MCF 10A (cell line): Measurements from ENCODE around the gene PIEZO1. TPM values are rescaled to one million over a fixed set of nuclear protein-coding genes. Genes with fewer than 3 reads are reported as not detected.
"Not testable (repeated sequence)": the region's sequence is repeated elsewhere in the genome, so short reads cannot be mapped to it uniquely, and the experiment has no call there.

Source experiments
- BruUV-seq: library from RNA; stranded (reverse); fragments of 400-500 nt; replicated peaks from 2 replicates; lab custom pipeline; 2021; lab: Mats Ljungman, UMichigan
- CTCF ChIA-PET: fragments of 300-600 bp; sonication (Branson Sonifier 250); formaldehyde crosslinking; extraction: SDS; loops from one replicate; lab custom pipeline; 2021; ENCODE audit warnings: antibody characterized with exemption, inconsistent platforms; lab: Yijun Ruan, JAX
- POLR2A ChIA-PET: fragments of 300-600, 350-650 bp; sonication (Branson Sonifier 250); formaldehyde crosslinking; extraction: SDS; loops from one replicate; lab custom pipeline; 2020; ENCODE audit warnings: antibody characterized with exemption, inconsistent platforms; lab: Yijun Ruan, JAX
- DNase-seq: peaks from one replicate; pipeline ENCODE4 v3.0.0-alpha.2; 2018; ENCODE audit not compliant: unreplicated experiment
- H3K27ac Mint-ChIP-seq: one replicate; pipeline ENCODE4 v1.8.0; 2022; ENCODE audit warnings: mild to moderate bottlenecking, low read depth, mixed read lengths; ENCODE audit not compliant: unreplicated experiment
- H3K27me3 Mint-ChIP-seq: one replicate; pipeline ENCODE4 v1.8.0; 2022; ENCODE audit warnings: mixed read lengths; ENCODE audit not compliant: insufficient read depth, unreplicated experiment
- H3K36me3 Mint-ChIP-seq: one replicate; pipeline ENCODE4 v1.8.0; 2022; ENCODE audit warnings: mild to moderate bottlenecking, moderate library complexity, mixed read lengths; ENCODE audit not compliant: insufficient read depth, unreplicated experiment
- H3K4me1 Mint-ChIP-seq: one replicate; pipeline ENCODE4 v1.8.0; 2022; ENCODE audit warnings: mixed read lengths; ENCODE audit not compliant: insufficient read depth, unreplicated experiment
- H3K4me3 Mint-ChIP-seq: one replicate; pipeline ENCODE4 v1.8.0; 2022; ENCODE audit warnings: mild to moderate bottlenecking, moderate library complexity, mixed read lengths; ENCODE audit not compliant: unreplicated experiment
- H3K9me3 Mint-ChIP-seq: one replicate; pipeline ENCODE4 v1.8.0; 2022; ENCODE audit warnings: mixed read lengths; ENCODE audit not compliant: unreplicated experiment
- CTCF ChIP-seq: fragments of 200-600 bp; IDR thresholded peaks from one replicate; pipeline ENCODE4 v1.8.0; 2022; ENCODE audit warnings: antibody characterized with exemption, mild to moderate bottlenecking; ENCODE audit not compliant: unreplicated experiment
- intact Hi-C: fragments of 100-400 bp; cut with micrococcal nuclease; formaldehyde crosslinking; loops from 2 replicates; pipeline ENCODE4 v1.14.1; 2022
- total RNA-seq: library from RNA; stranded (reverse); gene quantifications from 2 replicates; pipeline ENCODE4 v1.2.3, GENCODE V29; 2022

PIEZO1 gene
- total RNA-seq, 1 experiment from 2014 or later, result 193 TPM

- DNase-seq, result no peak
- Mint-ChIP-seq H3K9me3 (no peaks in the 10 kb centered on the region), H3K27me3 (no peaks in the 10 kb centered on the region), H3K27ac (no peak overlapping the region), H3K4me3 (no peak overlapping the region), H3K36me3 (peaks cover 4% of the 10 kb centered on the region), H3K4me1 (no peaks in the 10 kb centered on the region)
- intact Hi-C loops, result no loop called here
- ChIA-PET POLR2A (interaction anchor here (0.9 kb wide), 1 partner anchor 15 kb away, joined by 3 read pairs; no protein-coding TSS in a partner anchor), CTCF (interaction anchor here (0.6 to 1.0 kb wide), 4 partner anchors 43 to 444 kb away, joined by 3 to 5 read pairs (median 3); no protein-coding TSS in a partner anchor)
- BruUV-seq, result no TSS peak
- no peak for TF ChIP-seq CTCF
These were observed 113.2 kb downstream of the PIEZO1 start for GRCh38 chr16:88671806-88672205.

DNA sequence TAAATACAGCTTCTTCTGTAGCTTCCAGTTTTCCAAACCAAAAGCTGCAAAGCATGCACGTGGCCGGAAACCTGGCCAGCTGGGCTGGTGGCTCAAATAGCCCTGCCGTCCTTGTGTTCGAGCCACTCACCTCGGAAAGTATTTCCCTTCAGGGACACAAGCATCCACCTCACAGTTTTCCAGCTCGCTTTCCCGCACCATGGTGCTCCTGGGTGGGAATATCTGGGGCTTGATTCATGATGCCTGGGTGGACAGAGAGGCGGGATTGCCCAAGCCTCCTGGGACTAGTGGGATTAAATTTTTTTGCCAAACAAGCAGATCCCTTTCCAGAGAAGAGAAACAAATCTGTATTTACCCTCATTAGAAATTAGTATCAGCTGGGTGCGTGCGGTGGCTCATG, 115.0 kb downstream of the PIEZO1 start:
- Mint-ChIP-seq H3K27me3 (no peaks in the 10 kb centered on the region), H3K4me3 (no peak overlapping the region), H3K36me3 (no peaks in the 10 kb centered on the region), H3K4me1 (no peaks in the 10 kb centered on the region), H3K9me3 (no peaks in the 10 kb centered on the region), H3K27ac (no peak overlapping the region)
- CTCF ChIA-PET, result interaction anchor here (0.6 kb wide), 1 partner anchor 27 kb away, joined by 3 read pairs; no protein-coding TSS in a partner anchor
- BruUV-seq, result no TSS peak
- no peak for DNase-seq
- intact Hi-C loops, result no loop called here
- TF ChIP-seq CTCF, result no peak
- POLR2A ChIA-PET, result no interaction called here

GRCh38 chr16:88669493-88669892, 115.5 kb downstream of the PIEZO1 start:
- DNase-seq, BruUV-seq, CTCF ChIA-PET, POLR2A ChIA-PET, H3K4me1 Mint-ChIP-seq, H3K36me3 Mint-ChIP-seq, H3K4me3 Mint-ChIP-seq, H3K9me3 Mint-ChIP-seq, H3K27me3 Mint-ChIP-seq, intact Hi-C loops, H3K27ac Mint-ChIP-seq: not testable (repeated sequence)

GRCh38 chr16:88667461-88667860, 117.6 kb downstream of the PIEZO1 start:
- DNase-seq, result no peak
- POLR2A ChIA-PET, result interaction anchor here (0.6 kb wide), 1 partner anchor 1053 kb away, joined by 3 read pairs; the partner anchor contains the start of gene VPS9D1
- Mint-ChIP-seq H3K4me1 (no peaks in the 10 kb centered on the region), H3K4me3 (no peak overlapping the region), H3K27me3 (no peaks in the 10 kb centered on the region), H3K9me3 (no peaks in the 10 kb centered on the region), H3K36me3 (no peaks in the 10 kb centered on the region), H3K27ac (no peak overlapping the region)
- no peak for TF ChIP-seq CTCF
- intact Hi-C loops, result no loop called here
- BruUV-seq, result no TSS peak
- CTCF ChIA-PET, result interaction anchor here (1.4 kb wide), 1 partner anchor 12 kb away, joined by 3 read pairs; no protein-coding TSS in a partner anchor
